ENCODE measurements around the gene CHID1.

Gene CHID1

DNA sequence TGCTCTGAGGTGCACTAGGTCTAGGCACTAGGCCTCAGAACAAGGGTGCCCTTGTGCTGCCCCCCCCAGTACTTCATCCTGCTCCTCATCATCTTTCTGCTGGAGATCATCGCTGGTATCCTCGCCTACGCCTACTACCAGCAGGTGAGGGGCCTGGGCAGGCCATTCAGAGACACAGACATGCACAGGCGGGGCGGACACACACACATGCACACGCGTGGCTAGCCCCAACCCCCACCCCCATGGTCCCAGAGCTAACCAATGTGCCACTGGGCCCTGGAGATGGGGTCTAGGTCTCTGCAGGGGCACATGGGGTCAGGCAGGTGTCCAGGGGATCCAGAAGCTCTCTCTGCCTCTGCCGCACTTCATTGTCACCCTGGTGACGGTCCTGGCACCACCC is 73.9 kb downstream of the CHID1 start:
- in situ Hi-C loops (cut with MboI; ENCODE audit: low sequenced_read_pairs, unreplicated experiment) = no loop called here
- TF ChIP-seq CTCF (IDR thresholded peaks at IDR 0.05; ENCODE audit: borderline replicate concordance, control extremely low read depth, extremely low read depth, insufficient read depth, missing control alignments) = no peak
- DNase-seq (ENCODE audit: low spot score) = no peak

- in situ Hi-C loops (cut with MboI; ENCODE audit: low sequenced_read_pairs, unreplicated experiment) = no loop called here
- no peak for TF ChIP-seq CTCF (IDR thresholded peaks at IDR 0.05; ENCODE audit: borderline replicate concordance, control extremely low read depth, extremely low read depth, insufficient read depth, missing control alignments)
Observed at GRCh38 chr11:836274-836673, 74.3 kb downstream of the CHID1 start.

DNA sequence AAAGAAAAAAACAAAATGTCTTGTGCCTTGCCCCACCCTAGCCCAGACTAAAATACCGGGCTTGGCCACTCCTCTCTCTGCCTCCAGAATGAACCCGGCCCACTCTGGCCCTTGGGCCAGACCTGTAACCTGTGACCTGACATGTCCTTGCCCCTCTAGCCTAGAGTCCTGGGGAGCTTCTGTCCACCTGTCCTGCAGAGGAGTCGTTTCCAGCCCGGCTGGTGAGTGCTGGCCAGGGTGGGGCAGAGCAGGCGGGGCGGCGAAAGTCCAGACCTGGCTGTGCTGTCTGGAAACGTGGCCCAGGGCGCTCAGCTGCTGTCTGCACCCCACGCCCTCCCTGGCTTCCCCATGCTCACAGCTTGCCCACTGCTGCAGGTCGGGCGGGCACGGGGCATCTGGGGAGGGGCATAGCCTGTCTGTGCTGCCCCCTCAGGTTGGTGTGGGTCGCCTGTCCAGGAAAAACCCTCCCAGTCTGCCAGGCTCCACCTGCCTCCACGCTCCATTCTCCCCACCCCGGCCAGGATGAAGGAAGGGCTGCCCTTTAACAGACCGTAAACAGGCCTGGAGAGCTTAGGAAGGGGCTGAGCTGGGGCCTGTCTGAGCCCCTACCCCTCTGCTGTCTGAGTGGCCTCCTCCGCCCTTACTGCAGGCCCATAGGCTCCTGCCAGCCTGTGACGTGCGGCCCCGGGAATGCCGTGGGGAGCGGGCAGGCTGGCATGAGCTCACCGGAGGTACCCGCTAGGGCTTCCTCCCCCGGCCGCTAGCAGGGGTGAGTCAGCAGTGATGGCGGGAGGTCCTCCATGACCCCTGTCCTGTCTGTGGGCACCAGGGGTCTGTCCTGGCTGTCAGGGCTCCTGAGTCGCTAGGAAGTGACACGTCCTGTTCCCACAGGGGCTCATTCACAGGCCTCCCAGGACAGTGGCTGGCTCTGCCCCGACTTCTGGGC is 76.0 kb downstream of the CHID1 start:
- DNase-seq (ENCODE audit: low spot score) = no peak
- in situ Hi-C loops (cut with MboI; ENCODE audit: low sequenced_read_pairs, unreplicated experiment) = no loop called here

More at GRCh38 chr11:836274-836673, 74.3 kb downstream of the CHID1 start:
- no peak for DNase-seq (ENCODE audit: low spot score)

DNA sequence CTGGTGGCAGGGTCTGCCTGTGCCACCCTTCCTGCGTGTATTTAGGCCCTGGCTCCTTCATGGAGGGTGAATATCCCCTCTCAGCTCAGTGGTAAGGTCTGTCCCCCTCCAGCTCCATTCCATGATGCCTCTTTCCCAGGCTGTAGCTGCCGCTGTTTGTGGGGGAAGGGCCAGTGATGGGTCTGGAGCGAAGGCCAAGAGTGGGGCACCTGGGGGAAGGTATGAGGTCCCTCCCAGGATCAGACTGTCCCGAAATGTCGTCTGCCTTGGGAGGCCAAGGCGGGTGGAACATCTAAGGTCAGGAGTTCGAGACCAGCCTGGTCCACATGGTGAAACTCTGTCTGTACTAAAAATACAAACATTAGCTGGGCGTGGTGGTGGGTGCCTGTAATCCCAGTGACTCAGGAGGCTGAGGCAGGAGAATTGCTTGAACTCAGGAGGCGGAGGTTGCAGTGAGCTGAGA is 76.7 kb downstream of the CHID1 start:
- no peak for DNase-seq (ENCODE audit: low spot score)
- TF ChIP-seq CTCF (IDR thresholded peaks at IDR 0.05; ENCODE audit: borderline replicate concordance, control extremely low read depth, extremely low read depth, insufficient read depth, missing control alignments) = no peak
- in situ Hi-C loops (cut with MboI; ENCODE audit: low sequenced_read_pairs, unreplicated experiment) = no loop called here

More for the DNA sequence above, 76.0 kb downstream of the CHID1 start:
- no peak for TF ChIP-seq CTCF (IDR thresholded peaks at IDR 0.05; ENCODE audit: borderline replicate concordance, control extremely low read depth, extremely low read depth, insufficient read depth, missing control alignments)

DNA sequence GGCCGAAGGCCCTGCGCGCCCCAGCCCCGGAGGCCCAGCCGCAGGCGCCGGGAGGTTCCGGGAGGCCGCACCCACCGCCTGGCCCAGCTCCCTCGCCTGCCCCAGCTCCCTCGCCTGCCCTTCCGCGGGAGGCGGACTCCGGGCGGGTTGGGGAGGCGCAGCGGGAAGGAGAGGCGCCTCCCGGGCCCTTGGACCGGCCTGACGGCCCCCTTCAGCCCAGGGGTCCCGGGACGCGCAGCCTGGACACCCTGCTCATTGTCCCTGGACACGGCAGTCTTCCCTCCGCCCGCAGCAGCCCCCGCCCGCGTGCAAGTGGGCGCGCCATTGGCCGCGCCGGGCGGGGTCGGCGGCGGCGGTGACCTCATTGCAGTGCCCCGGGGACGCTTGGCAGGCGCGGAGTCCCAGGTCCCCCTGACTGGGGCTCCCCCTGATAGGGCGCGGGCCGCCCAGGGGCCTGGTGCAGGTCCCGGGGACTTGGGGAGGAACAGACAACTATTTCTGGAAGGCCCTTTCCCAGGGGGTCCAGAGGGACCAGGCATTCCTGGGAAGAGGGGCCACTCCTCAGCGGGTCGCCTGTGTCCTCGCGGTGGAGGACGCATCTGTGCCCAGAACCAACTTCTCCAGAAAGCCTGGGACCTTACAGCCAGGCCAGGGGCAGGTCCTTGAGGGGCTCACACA is 77.4 kb downstream of the CHID1 start:
- TF ChIP-seq CTCF (IDR thresholded peaks at IDR 0.05; ENCODE audit: borderline replicate concordance, control extremely low read depth, extremely low read depth, insufficient read depth, missing control alignments) = no peak
- in situ Hi-C loops (cut with MboI; ENCODE audit: low sequenced_read_pairs, unreplicated experiment) = no loop called here
- DNase-seq (ENCODE audit: low spot score) = peak; percentile 76

- in situ Hi-C loops (cut with MboI; ENCODE audit: low sequenced_read_pairs, unreplicated experiment) = no loop called here
- no peak for TF ChIP-seq CTCF (IDR thresholded peaks at IDR 0.05; ENCODE audit: borderline replicate concordance, control extremely low read depth, extremely low read depth, insufficient read depth, missing control alignments)
- DNase-seq (ENCODE audit: low spot score) = peak; percentile 86
Observed at GRCh38 chr11:832529-833113, 78.0 kb downstream of the CHID1 start, which contains the start of gene CD151. Gene CD151 (plus strand): TSS chr11:832952. CDS start chr11:836070, 3,118 bp downstream.

All from GM13976 (cell line).